Measurements from ENCODE around the gene RPRML. TPM values are rescaled to one million over a fixed set of nuclear protein-coding genes. Genes with fewer than 3 reads are reported as not detected.

RPRML gene
- total RNA-seq, 1 experiment from 2014 or later = 4.7 TPM

GRCh38 chr17:46994993-46995392 is 15.9 kb upstream of the RPRML start:
- Mint-ChIP-seq H3K36me3 (no peaks in the 10 kb centered on the region), H3K4me3 (no peak overlapping the region), H3K27ac (no peak overlapping the region), H3K27me3 (ENCODE audit: low read depth) (no peaks in the 10 kb centered on the region), H3K9me3 (no peaks in the 10 kb centered on the region), H3K4me1 (no peaks in the 10 kb centered on the region)
- ChIA-PET CTCF (interaction anchor here (2.0 to 2.4 kb wide), 2 partner anchors 18 to 53 kb away, joined by 8 to 12 read pairs; no protein-coding TSS in a partner anchor), POLR2A (no interaction called here)
- ATAC-seq (no peak), DNase-seq (ENCODE audit: low spot score) (no peak)
- no peak for TF ChIP-seq TEAD4 (CRISPR knock-in tag; IDR thresholded peaks at IDR 0.05)
- no peak for TF ChIP-seq NR1H2 (CRISPR knock-in tag; IDR thresholded peaks at IDR 0.05)
- no peak for TF ChIP-seq ATF6 (CRISPR knock-in tag; IDR thresholded peaks at IDR 0.05)
- no peak for TF ChIP-seq FOXP4 (CRISPR knock-in tag; IDR thresholded peaks at IDR 0.05)
- TF ChIP-seq ERG (CRISPR knock-in tag; IDR thresholded peaks at IDR 0.05) = no peak
- TF ChIP-seq E2F4 (CRISPR knock-in tag; IDR thresholded peaks at IDR 0.05; ENCODE audit: borderline replicate concordance, low read depth) = no peak
- no peak for TF ChIP-seq KAT7 (CRISPR knock-in tag; IDR thresholded peaks at IDR 0.05; ENCODE audit: borderline replicate concordance)
- no peak for TF ChIP-seq ZNF263 (CRISPR knock-in tag; IDR thresholded peaks at IDR 0.05; ENCODE audit: low read depth)
- no peak for TF ChIP-seq ZNF138 (CRISPR knock-in tag; conservative IDR thresholded peaks at IDR 0.05)
- TF ChIP-seq AR (CRISPR knock-in tag; IDR thresholded peaks at IDR 0.05) = no peak
- no peak for TF ChIP-seq ZNF532 (CRISPR knock-in tag; IDR thresholded peaks at IDR 0.05; ENCODE audit: borderline replicate concordance)
- no peak for TF ChIP-seq ZNF512 (CRISPR knock-in tag; IDR thresholded peaks at IDR 0.05; ENCODE audit: borderline replicate concordance)
- TF ChIP-seq GABPB1 (CRISPR knock-in tag; IDR thresholded peaks at IDR 0.05) = no peak
- no peak for TF ChIP-seq USF1 (CRISPR knock-in tag; IDR thresholded peaks at IDR 0.05)

Data from WTC11 (cell line).